Heart left ventricle (tissue), 16 donors: Measurements from ENCODE around the gene KRTAP1-4. TPM values are rescaled to one million over a fixed set of nuclear protein-coding genes. Genes with fewer than 3 reads are reported as not detected.

Source experiments
- ATAC-seq, 4 donors: fragments of 200-7000 bp; cut with Tn5 transposase; one replicate each; pipeline ENCODE4 v1.9.1; 2020 to 2022; ENCODE audit warnings: moderate library complexity in 4 of 4, mild to moderate bottlenecking in 3 of 4, moderate number of reproducible peaks in 1 of 4
- DNase-seq, 5 donors: peaks; one replicate each; pipeline ENCODE4 v3.0.0-alpha.2; 2020
- H3K27ac ChIP-seq, 12 donors: fragments of 200-600 bp; sonication (generic) in 4 of 12; one replicate each; pipeline versions ENCODE4 v1.5.0 to v1.8.0; 2016 to 2022; ENCODE audit warnings: mild to moderate bottlenecking in 2 of 12
- H3K27me3 ChIP-seq, 9 donors: fragments of 200-600 bp; sonication (generic) in 2 of 9; one replicate each; pipeline versions ENCODE4 v1.5.1 to v1.8.0; 2016 to 2022; ENCODE audit warnings: mild to moderate bottlenecking in 3 of 9
- H3K36me3 ChIP-seq, 9 donors: fragments of 200-600 bp; sonication (generic) in 2 of 9; one replicate each; pipeline versions ENCODE4 v1.5.0 to v1.8.0; 2018 to 2022; ENCODE audit warnings: mild to moderate bottlenecking in 2 of 9
- H3K4me1 ChIP-seq, 12 donors: fragments of 200-600 bp; sonication (generic) in 4 of 12; one replicate each; pipeline versions ENCODE4 v1.5.0 to v1.8.0; 2016 to 2022; ENCODE audit warnings: mild to moderate bottlenecking in 3 of 12
- H3K4me3 ChIP-seq, 12 donors: fragments of 200-600 bp; sonication (generic) in 4 of 12; one replicate each; pipeline versions ENCODE4 v1.5.0 to v1.8.0; 2017 to 2022; ENCODE audit warnings: mild to moderate bottlenecking in 9 of 12, moderate library complexity in 4 of 12
- H3K9me3 ChIP-seq, 12 donors: fragments of 200-600 bp; sonication (generic) in 4 of 12; one replicate each; pipeline versions ENCODE4 v1.5.0 to v1.8.0; 2016 to 2022; ENCODE audit warnings: mild to moderate bottlenecking in 1 of 12
- CTCF ChIP-seq, 12 donors: fragments of 200-600 bp; sonication (generic) in 4 of 12; IDR thresholded peaks; one replicate each; pipeline versions ENCODE4 v1.5.0 to v1.8.0; 2018 to 2022; ENCODE audit warnings: antibody characterized with exemption in 12 of 12, mild to moderate bottlenecking in 5 of 12
- POLR2A ChIP-seq, 2 donors: fragments of 450-650 bp; IDR thresholded peaks; one replicate each; pipeline ENCODE4 v1.6.1; 2017; ENCODE audit warnings: antibody characterized with exemption in 2 of 2, mild to moderate bottlenecking in 2 of 2, moderate library complexity in 2 of 2
- WGBS, 4 donors: extraction: QIAGEN DNeasy Blood & Tissue Kit in 2 of 4; methylation state at CpG; one replicate each; pipeline versions ENCODE4 v1.1.5 to v1.1.7; 2013 to 2018; 5-methylcytosine and 5-hydroxymethylcytosine counted together
- intact Hi-C, 10 donors: fragments of 100-400 bp; cut with DNase I; formaldehyde crosslinking; loops; one replicate each; pipeline versions ENCODE4 v1.11.1 to v1.14.2; 2022
- long read RNA-seq, 3 donors: library from polyadenylated mRNA; unstranded; transcript quantifications; one replicate each; pipeline ENCODE4 v2.0.0, GENCODE V29; 2020 to 2021
- polyA plus RNA-seq, 2 donors: library from polyadenylated mRNA; stranded (reverse); fragments of 200-250 nt; gene quantifications; one replicate each; pipeline ENCODE4 v1.2.3, GENCODE V29; 2013
- total RNA-seq, 9 donors: library from RNA; depleted of rRNA in 2 of 9; stranded (reverse); fragments of >200 nt in 2 of 9; fragmentation: NEBNext Ultra II Directional in 3 of 9; extraction: Animal tissue kit (Norgen Biotek cat#: 25700) in 3 of 9; gene quantifications; one replicate each; pipeline versions ENCODE4 v1.1.0 to v1.2.4, GENCODE V29; 2016 to 2023
- donor health status: ischemic (EF 13 %, LVEDD 7.1; RV severe dilation, severe dysfunction).
- donor health status: healthy with polysubstance abuse.
- donor health status: DM: no; HTN: yes; CAD: no.
- donor health status: DM: no; HTN: no; CAD: no.
- donor health status: ischemic (EF 25% LVEDD 6.9; RV normal size, moderate dysfunction).
- donor health status: ischemic (EF 25% LVEDD 5.7; RV mildly dilated, moderate dysfunction).
- donor health status: healthy.
- donor health status: DM: yes; HTN: yes; CAD: no.
- donor health status: ischemic (EF 35%, LVEDD 5.7; RV mildly dilated, moderate dysfunction).
- donor health status: nonischemic (EF 11% LVEDD 7.7; RV severe dilation, severe dysfunction).
- donor health status: DM: yes; HTN: yes; CAD: no.
- donor health status: PGD.
- donor health status: ischemic (EF 29% LVEDD 5.4; RV normal size, mild dysfunction).
- donor health status: nonischemic (EF 23%, LVEDD 6.1; RV moderate dilation, normal function).

KRTAP1-4 gene
- total RNA-seq (not detected), polyA plus RNA-seq (not detected)
- long read RNA-seq, donor 1: 0 reads
- long read RNA-seq, donor 2: 0 reads
- long read RNA-seq, donor 3: 0 reads

GRCh38 chr17:41029633-41030245 lies at the start of gene KRTAP1-4:
TSS of gene KRTAP1-4 (minus strand) at chr17:41030195. CDS start at chr17:41030078, 117 bp downstream.
- H3K4me3 ChIP-seq: no peak within 1 kb of the TSS
- no peaks in the 10 kb centered on the region for H3K4me1 ChIP-seq
- DNase-seq: peak in 1 of 5 donors; percentile 30
- peaks cover 0 to 27% (median 7%) of the 10 kb centered on the region in 9 donors for H3K27me3 ChIP-seq
- no peaks in the 10 kb centered on the region for H3K9me3 ChIP-seq
- intact Hi-C loops: no loop called here
- no peak for TF ChIP-seq CTCF (IDR thresholded peaks at IDR 0.05)
- TF ChIP-seq POLR2A (IDR thresholded peaks at IDR 0.05): no peak
- no peaks in the 10 kb centered on the region for H3K36me3 ChIP-seq
- WGBS, 4 donors: 72 to 84% (median 77%) methylated on average over 2 to 12 of the region's 12 CpGs
- no peak within 1 kb of the TSS for H3K27ac ChIP-seq
- no peak for ATAC-seq

GRCh38 chr17:41076788-41077187 lies 46.8 kb upstream of the KRTAP1-4 start:
- Histone ChIP-seq H3K4me3 (no peak overlapping the region), H3K27ac (no peak overlapping the region), H3K4me1 (no peaks in the 10 kb centered on the region), H3K36me3 (no peaks in the 10 kb centered on the region), H3K9me3 (no peaks in the 10 kb centered on the region), H3K27me3 (peaks cover 0 to 25% (median 3%) of the 10 kb centered on the region in 9 donors)
- TF ChIP-seq POLR2A (IDR thresholded peaks at IDR 0.05) (no peak), CTCF (IDR thresholded peaks at IDR 0.05) (no peak)
- intact Hi-C loops: no loop called here
- ATAC-seq (no peak), DNase-seq (no peak)

- no peak for TF ChIP-seq CTCF (IDR thresholded peaks at IDR 0.05)
- no peak for TF ChIP-seq POLR2A (IDR thresholded peaks at IDR 0.05)
- Histone ChIP-seq H3K4me3 (no peak overlapping the region), H3K4me1 (no peaks in the 10 kb centered on the region), H3K27me3 (peaks cover 0 to 25% (median 0%) of the 10 kb centered on the region in 9 donors), H3K9me3 (no peaks in the 10 kb centered on the region), H3K36me3 (no peaks in the 10 kb centered on the region), H3K27ac (no peak overlapping the region)
- WGBS, 4 donors: 77 to 89% (median 80%) methylated on average over 2 of the region's 2 CpGs
- intact Hi-C loops: no loop called here
- ATAC-seq (no peak), DNase-seq (no peak)
Measured at GRCh38 chr17:41073676-41074075, 43.7 kb upstream of the KRTAP1-4 start.

- intact Hi-C loops: no loop called here
- Histone ChIP-seq H3K36me3 (no peaks in the 10 kb centered on the region), H3K27ac (no peak overlapping the region), H3K9me3 (no peaks in the 10 kb centered on the region), H3K4me1 (no peaks in the 10 kb centered on the region), H3K27me3 (peaks cover 0 to 20% (median 0%) of the 10 kb centered on the region in 9 donors), H3K4me3 (no peak overlapping the region)
- 69 to 84% (median 79%) methylated on average over 5 of the region's 5 CpGs for WGBS, 4 donors
- ATAC-seq: no peak
- TF ChIP-seq POLR2A (IDR thresholded peaks at IDR 0.05) (no peak), CTCF (IDR thresholded peaks at IDR 0.05) (no peak)
- no peak for DNase-seq
Measured at GRCh38 chr17:41071606-41072360, 41.8 kb upstream of the KRTAP1-4 start.
